ENCODE data around the gene PCARE. TPM values are rescaled to one million over a fixed set of nuclear protein-coding genes. Genes with fewer than 3 reads are reported as not detected.

The PCARE gene
- total RNA-seq, 2 experiments from 2014 or later = not detected

DNA sequence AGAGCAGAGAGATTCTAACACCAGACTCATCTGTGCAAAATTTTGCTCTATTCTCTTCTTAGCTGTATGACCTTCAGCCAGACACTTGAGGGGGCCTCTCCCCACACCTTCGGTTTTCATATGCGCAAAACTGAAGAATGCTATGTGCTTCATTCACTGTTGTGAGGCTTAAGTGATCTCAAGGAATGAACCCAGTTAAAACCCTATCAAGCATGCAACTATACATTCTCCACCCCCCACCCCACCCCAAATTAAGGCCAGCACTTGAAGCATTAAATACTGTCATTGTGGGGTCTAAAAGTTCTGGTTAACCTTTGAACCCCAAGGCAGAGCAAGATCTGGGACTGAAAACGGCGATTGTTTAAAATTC, 10.0 kb downstream of the PCARE start:
- POLR2A ChIA-PET = no interaction called here
- H3K27ac Mint-ChIP-seq = no peak overlapping the region
- no peaks in the 10 kb centered on the region for H3K9me3 Mint-ChIP-seq
- intact Hi-C loops (cut with micrococcal nuclease) = no loop called here
- DNase-seq = no peak
- CTCF ChIA-PET = interaction anchor here (1.2 kb wide), 1 partner anchor 13 kb away, joined by 3 read pairs; no protein-coding TSS in a partner anchor
- TF ChIP-seq, protein P1, sequence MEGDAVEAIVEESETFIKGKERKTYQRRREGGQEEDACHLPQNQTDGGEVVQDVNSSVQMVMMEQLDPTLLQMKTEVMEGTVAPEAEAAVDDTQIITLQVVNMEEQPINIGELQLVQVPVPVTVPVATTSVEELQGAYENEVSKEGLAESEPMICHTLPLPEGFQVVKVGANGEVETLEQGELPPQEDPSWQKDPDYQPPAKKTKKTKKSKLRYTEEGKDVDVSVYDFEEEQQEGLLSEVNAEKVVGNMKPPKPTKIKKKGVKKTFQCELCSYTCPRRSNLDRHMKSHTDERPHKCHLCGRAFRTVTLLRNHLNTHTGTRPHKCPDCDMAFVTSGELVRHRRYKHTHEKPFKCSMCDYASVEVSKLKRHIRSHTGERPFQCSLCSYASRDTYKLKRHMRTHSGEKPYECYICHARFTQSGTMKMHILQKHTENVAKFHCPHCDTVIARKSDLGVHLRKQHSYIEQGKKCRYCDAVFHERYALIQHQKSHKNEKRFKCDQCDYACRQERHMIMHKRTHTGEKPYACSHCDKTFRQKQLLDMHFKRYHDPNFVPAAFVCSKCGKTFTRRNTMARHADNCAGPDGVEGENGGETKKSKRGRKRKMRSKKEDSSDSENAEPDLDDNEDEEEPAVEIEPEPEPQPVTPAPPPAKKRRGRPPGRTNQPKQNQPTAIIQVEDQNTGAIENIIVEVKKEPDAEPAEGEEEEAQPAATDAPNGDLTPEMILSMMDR (IDR thresholded peaks at IDR 0.05) = no peak
- no peak for ATAC-seq
- H3K4me3 Mint-ChIP-seq = no peak overlapping the region
- H3K27me3 Mint-ChIP-seq = no peaks in the 10 kb centered on the region
- H3K36me3 Mint-ChIP-seq (ENCODE audit: low read depth) = no peaks in the 10 kb centered on the region
- H3K4me1 Mint-ChIP-seq (ENCODE audit: low read depth) = peaks cover 9% of the 10 kb centered on the region

DNA sequence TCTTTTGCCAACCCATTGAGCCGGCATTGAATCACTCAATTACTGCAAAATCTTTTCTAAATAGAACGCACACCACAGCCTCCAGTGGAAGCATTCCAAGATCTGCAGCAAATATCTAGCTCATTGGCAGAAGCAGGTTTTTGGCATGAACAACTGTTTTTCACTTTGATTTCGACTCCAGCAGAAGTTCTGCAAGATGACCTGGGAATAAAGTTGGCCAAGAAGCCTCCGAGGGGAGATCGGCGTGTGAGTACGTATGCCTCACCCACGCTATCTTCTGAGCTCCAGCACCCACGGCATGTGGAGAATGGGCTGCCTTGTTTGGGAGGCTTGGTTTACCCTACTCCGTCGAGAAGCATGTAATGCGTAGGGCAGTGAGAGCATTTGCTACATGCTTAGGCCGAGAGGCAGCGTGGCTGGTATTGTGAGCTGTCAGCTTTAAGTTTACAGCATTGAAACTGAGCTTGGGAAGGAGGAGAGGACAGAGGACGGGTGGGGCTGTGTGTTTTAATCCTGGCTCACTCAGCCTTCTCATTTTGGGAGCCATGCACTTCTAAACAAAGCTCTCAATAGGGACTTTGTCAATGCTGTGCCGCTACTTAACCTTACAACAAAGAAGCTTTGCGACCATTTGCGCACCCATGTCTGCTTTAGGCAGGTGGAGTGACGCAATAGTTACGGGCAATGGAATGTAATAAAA, 10.5 kb downstream of the PCARE start:
- no peak for ATAC-seq
- intact Hi-C loops (cut with micrococcal nuclease) = no loop called here
- H3K4me3 Mint-ChIP-seq = no peak overlapping the region
- no peaks in the 10 kb centered on the region for H3K9me3 Mint-ChIP-seq
- TF ChIP-seq, protein P1 (IDR thresholded peaks at IDR 0.05) = no peak
- H3K4me1 Mint-ChIP-seq (ENCODE audit: low read depth) = peaks cover 9% of the 10 kb centered on the region
- DNase-seq = no peak
- ChIA-PET CTCF (interaction anchor here (1.2 kb wide), 1 partner anchor 14 kb away, joined by 3 read pairs; no protein-coding TSS in a partner anchor), POLR2A (no interaction called here)
- no peak overlapping the region for H3K27ac Mint-ChIP-seq
- H3K36me3 Mint-ChIP-seq (ENCODE audit: low read depth) = no peaks in the 10 kb centered on the region
- H3K27me3 Mint-ChIP-seq = no peaks in the 10 kb centered on the region

DNA sequence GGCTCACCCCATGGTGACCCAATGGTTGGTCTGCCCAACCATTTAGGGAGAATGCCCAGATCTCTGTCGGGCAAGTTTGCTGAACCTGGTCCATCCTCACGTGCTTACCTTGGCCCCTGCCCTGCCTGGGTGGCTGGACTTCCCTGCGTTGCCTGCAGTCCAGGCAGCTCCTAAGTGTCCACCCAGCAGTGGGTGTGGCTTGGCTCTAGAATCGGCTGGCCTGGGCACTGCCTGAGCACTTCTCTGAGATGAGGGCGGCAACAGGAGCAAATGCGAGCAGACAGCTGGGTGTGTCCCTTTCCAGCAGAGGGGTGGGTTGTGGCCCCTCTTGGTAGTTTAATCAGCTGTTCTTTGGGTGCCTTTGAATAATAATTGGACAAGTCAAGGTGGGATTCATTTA, 11.3 kb downstream of the PCARE start:
- DNase-seq (no peak), ATAC-seq (no peak)
- TF ChIP-seq, protein P1 (IDR thresholded peaks at IDR 0.05) = no peak
- Mint-ChIP-seq H3K27me3 (no peaks in the 10 kb centered on the region), H3K4me3 (no peak overlapping the region), H3K9me3 (no peaks in the 10 kb centered on the region), H3K27ac (no peak overlapping the region), H3K36me3 (ENCODE audit: low read depth) (no peaks in the 10 kb centered on the region), H3K4me1 (ENCODE audit: low read depth) (peaks cover 9% of the 10 kb centered on the region)
- CTCF ChIA-PET = no interaction called here
- POLR2A ChIA-PET = no interaction called here
- intact Hi-C loops (cut with micrococcal nuclease) = no loop called here

DNA sequence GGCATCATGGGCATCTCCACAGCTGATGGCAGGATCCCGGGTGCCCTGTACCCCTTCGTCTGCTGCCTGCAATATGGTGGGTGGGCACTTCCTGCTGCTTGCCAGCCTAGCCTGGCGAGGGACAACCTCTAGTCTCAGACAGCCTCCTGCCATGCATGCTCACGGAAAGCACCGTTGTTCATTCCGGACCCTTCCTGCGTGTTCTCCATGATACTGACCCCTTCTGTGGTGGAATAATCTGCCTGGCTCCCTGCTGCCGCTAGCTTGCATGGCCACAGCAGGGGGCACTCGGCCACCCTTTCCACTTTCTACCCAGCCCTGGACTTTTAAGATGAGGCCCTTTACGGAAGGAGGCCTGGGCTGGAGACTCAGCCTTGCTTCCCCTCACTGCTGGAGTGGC, 12.0 kb downstream of the PCARE start:
- H3K9me3 Mint-ChIP-seq = no peaks in the 10 kb centered on the region
- TF ChIP-seq, protein P1 (IDR thresholded peaks at IDR 0.05) = no peak
- DNase-seq (no peak), ATAC-seq (no peak)
- H3K27me3 Mint-ChIP-seq = no peaks in the 10 kb centered on the region
- no peaks in the 10 kb centered on the region for H3K36me3 Mint-ChIP-seq (ENCODE audit: low read depth)
- H3K4me3 Mint-ChIP-seq = no peak overlapping the region
- ChIA-PET POLR2A (no interaction called here), CTCF (no interaction called here)
- intact Hi-C loops (cut with micrococcal nuclease) = no loop called here
- no peak overlapping the region for H3K27ac Mint-ChIP-seq
- peaks cover 9% of the 10 kb centered on the region for H3K4me1 Mint-ChIP-seq (ENCODE audit: low read depth)

DNA sequence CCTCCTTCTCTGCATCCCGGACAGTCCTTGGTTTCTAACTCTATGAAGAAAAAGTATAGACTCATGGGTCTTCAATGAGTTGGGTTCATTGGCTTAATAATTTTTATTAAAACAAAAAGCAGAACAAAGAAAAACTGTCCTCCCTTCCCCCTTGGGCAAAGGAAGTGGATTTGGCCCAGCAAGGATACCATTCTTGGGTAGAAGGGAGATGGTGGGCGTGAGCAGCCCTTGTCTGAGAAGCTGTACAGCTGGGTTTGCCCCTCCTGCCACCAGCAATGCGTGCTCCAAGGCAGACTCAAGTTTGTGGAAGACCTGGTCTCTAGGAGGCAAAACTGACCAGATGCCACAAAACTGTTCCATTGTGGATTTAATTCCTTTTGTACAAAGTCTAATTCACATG, 12.7 kb downstream of the PCARE start:
- ATAC-seq (no peak), DNase-seq (no peak)
- no peak overlapping the region for H3K27ac Mint-ChIP-seq
- TF ChIP-seq, protein P1 (IDR thresholded peaks at IDR 0.05) = no peak
- no peaks in the 10 kb centered on the region for H3K36me3 Mint-ChIP-seq (ENCODE audit: low read depth)
- H3K9me3 Mint-ChIP-seq = no peaks in the 10 kb centered on the region
- intact Hi-C loops (cut with micrococcal nuclease) = no loop called here
- ChIA-PET CTCF (no interaction called here), POLR2A (no interaction called here)
- H3K4me1 Mint-ChIP-seq (ENCODE audit: low read depth) = peaks cover 9% of the 10 kb centered on the region
- no peak overlapping the region for H3K4me3 Mint-ChIP-seq
- no peaks in the 10 kb centered on the region for H3K27me3 Mint-ChIP-seq
